H9 (cell line): Measurements from ENCODE around the gene HOGA1. TPM values are rescaled to one million over a fixed set of nuclear protein-coding genes. Genes with fewer than 3 reads are reported as not detected.

Experiments
- DNase-seq: peaks from one replicate; pipeline ENCODE4 v3.0.0-alpha.2; 2017
- H2AFZ ChIP-seq: one replicate; pipeline ENCODE4 v1.6.1; 2013; ENCODE audit warnings: mild to moderate bottlenecking, low read length, control low read depth, moderate library complexity
- H2AK5ac ChIP-seq: 2 replicates; pipeline ENCODE4 v1.6.1; 2013; ENCODE audit warnings: low read length, control low read depth, mixed read lengths; ENCODE audit not compliant: insufficient read length
- H2BK120ac ChIP-seq: one replicate; pipeline ENCODE4 v1.6.1; 2013; ENCODE audit warnings: low read depth, mild to moderate bottlenecking, low read length, control low read depth, inconsistent platforms; ENCODE audit not compliant: poor library complexity, severe bottlenecking
- H2BK12ac ChIP-seq: 2 replicates; pipeline ENCODE4 v1.6.1; 2013; ENCODE audit warnings: low read length, control low read depth, mixed read lengths, low read depth; ENCODE audit not compliant: insufficient read length
- H2BK15ac ChIP-seq: 2 replicates; pipeline ENCODE4 v1.6.1; 2013; ENCODE audit warnings: low read depth, low read length, control low read depth
- H2BK20ac ChIP-seq: one replicate; pipeline ENCODE4 v1.6.1; 2013; ENCODE audit warnings: low read depth, mild to moderate bottlenecking, low read length, control low read depth, inconsistent platforms; ENCODE audit not compliant: poor library complexity, severe bottlenecking
- H2BK5ac ChIP-seq: 2 replicates; pipeline ENCODE4 v1.6.1; 2013; ENCODE audit warnings: low read length, control low read depth, mixed read lengths; ENCODE audit not compliant: insufficient read length
- H3K14ac ChIP-seq: 2 replicates; pipeline ENCODE4 v1.6.1; 2013; ENCODE audit warnings: low read length, control low read depth; ENCODE audit not compliant: insufficient read depth
- H3K18ac ChIP-seq: 2 replicates; pipeline ENCODE4 v1.6.1; 2013; ENCODE audit warnings: low read depth, mild to moderate bottlenecking, mixed read lengths, low read length, control low read depth; ENCODE audit not compliant: insufficient read length
- H3K23ac ChIP-seq: 2 replicates; pipeline ENCODE4 v1.6.1; 2013; ENCODE audit warnings: low read length, control low read depth, mixed read lengths, low read depth; ENCODE audit not compliant: insufficient read length
- H3K23me2 ChIP-seq: 2 replicates; pipeline ENCODE4 v1.6.1; 2013; ENCODE audit warnings: low read depth, mild to moderate bottlenecking, mixed read lengths, low read length, control low read depth; ENCODE audit not compliant: insufficient read length, poor library complexity, severe bottlenecking
- H3K27ac ChIP-seq: 2 replicates; pipeline ENCODE4 v1.5.1; 2013; ENCODE audit warnings: low read length, control low read depth, mixed read lengths, low read depth; ENCODE audit not compliant: insufficient read length
- H3K27me3 ChIP-seq: 2 replicates; pipeline ENCODE4 v1.6.1; 2013; ENCODE audit warnings: low read length, control low read depth, inconsistent platforms; ENCODE audit not compliant: insufficient read depth
- H3K4ac ChIP-seq: 2 replicates; pipeline ENCODE4 v1.6.1; 2013; ENCODE audit warnings: low read depth, mild to moderate bottlenecking, control low read depth, inconsistent platforms, low read length, moderate library complexity
- H3K4me1 ChIP-seq: 2 replicates; pipeline ENCODE4 v1.6.1; 2013; ENCODE audit warnings: low read length, control low read depth, inconsistent platforms; ENCODE audit not compliant: insufficient read depth
- H3K4me2 ChIP-seq: 2 replicates; pipeline ENCODE4 v1.6.1; 2013; ENCODE audit warnings: low read length, control low read depth, mixed read lengths; ENCODE audit not compliant: insufficient read length, insufficient read depth
- H3K56ac ChIP-seq: 2 replicates; pipeline ENCODE4 v1.6.1; 2013; ENCODE audit warnings: low read depth, mild to moderate bottlenecking, mixed read lengths, low read length, control low read depth; ENCODE audit not compliant: insufficient read length
- H3K79me1 ChIP-seq: 2 replicates; pipeline ENCODE4 v1.6.1; 2013; ENCODE audit warnings: low read depth, mild to moderate bottlenecking, moderate library complexity, low read length, control low read depth, inconsistent platforms; ENCODE audit not compliant: insufficient read depth, poor library complexity, severe bottlenecking
- H3K79me2 ChIP-seq: 2 replicates; pipeline ENCODE4 v1.6.1; 2013; ENCODE audit warnings: low read length, control low read depth, inconsistent platforms; ENCODE audit not compliant: insufficient read depth
- H3K9ac ChIP-seq: 2 replicates; pipeline ENCODE4 v1.6.1; 2013; ENCODE audit warnings: low read length, control low read depth, mixed read lengths; ENCODE audit not compliant: insufficient read length; ENCODE audit errors: extremely low read depth
- H3K9me3 ChIP-seq: one replicate; pipeline ENCODE4 v1.6.1; 2013; ENCODE audit warnings: low read depth, low read length, inconsistent platforms; ENCODE audit not compliant: control insufficient read depth
- H3T11ph ChIP-seq: one replicate; pipeline ENCODE4 v1.6.1; 2013; ENCODE audit warnings: mild to moderate bottlenecking, low read length, control low read depth, inconsistent platforms
- H4K20me1 ChIP-seq: one replicate; pipeline ENCODE4 v1.6.1; 2013; ENCODE audit not compliant: control insufficient read depth, insufficient read length, insufficient read depth
- H4K5ac ChIP-seq: 2 replicates; pipeline ENCODE4 v1.6.1; 2013; ENCODE audit warnings: low read depth, mild to moderate bottlenecking, mixed read lengths, low read length, control low read depth; ENCODE audit not compliant: insufficient read length
- H4K8ac ChIP-seq: replicated peaks from 2 replicates; pipeline ENCODE4 v1.6.1; 2013; ENCODE audit warnings: low read length, control low read depth, mixed read lengths, low read depth; ENCODE audit not compliant: insufficient read length
- H4K91ac ChIP-seq: 2 replicates; pipeline ENCODE4 v1.6.1; 2013; ENCODE audit warnings: low read depth, mild to moderate bottlenecking, moderate library complexity, mixed read lengths, low read length, control low read depth; ENCODE audit not compliant: insufficient read length
- H3K27ac Mint-ChIP-seq, 3 experiments: 2 replicates in 2 of 3; 3 replicates in 1 of 3; pipeline ENCODE4 v1.8.0; 2020 to 2021; ENCODE audit warnings: mixed read lengths in 3 of 3, mild to moderate bottlenecking in 1 of 3, moderate library complexity in 1 of 3
- H3K27me3 Mint-ChIP-seq: 2 replicates; pipeline ENCODE4 v1.8.0; 2021; ENCODE audit warnings: low read depth, mild to moderate bottlenecking, moderate library complexity, mixed read lengths
- H3K36me3 Mint-ChIP-seq, 3 experiments: 2 replicates in 2 of 3; 3 replicates in 1 of 3; pipeline ENCODE4 v1.8.0; 2020 to 2021; ENCODE audit warnings: low read depth in 3 of 3, mixed read lengths in 3 of 3; ENCODE audit not compliant: insufficient read depth in 1 of 3
- H3K4me1 Mint-ChIP-seq, 2 experiments: 2 replicates each; pipeline ENCODE4 v1.8.0; 2020; ENCODE audit warnings: mixed read lengths in 2 of 2
- H3K4me3 Mint-ChIP-seq, 2 experiments: 2 replicates in 1 of 2; 3 replicates in 1 of 2; pipeline ENCODE4 v1.8.0; 2020 to 2021; ENCODE audit warnings: mild to moderate bottlenecking in 2 of 2, mixed read lengths in 2 of 2, moderate library complexity in 1 of 2
- H3K9me3 Mint-ChIP-seq, 2 experiments: 2 replicates in 1 of 2; 3 replicates in 1 of 2; pipeline ENCODE4 v1.8.0; 2020; ENCODE audit warnings: mild to moderate bottlenecking in 2 of 2, mixed read lengths in 2 of 2, moderate library complexity in 1 of 2
- CTCF ChIP-seq: fragments of 200-600 bp; sonication (generic); conservative IDR thresholded peaks from 3 replicates; pipeline ENCODE4 v1.8.0; 2021; ENCODE audit warnings: antibody characterized with exemption, mild to moderate bottlenecking
- WGBS: extraction: QIAGEN DNeasy Blood & Tissue Kit; methylation state at CpG from one replicate; pipeline ENCODE4 v1.1.7; 2013; ENCODE audit warnings: missing lambda C conversion rate, low lambda C conversion rate, mixed read lengths; ENCODE audit not compliant: insufficient read length; ENCODE audit errors: extremely low coverage; 5-methylcytosine and 5-hydroxymethylcytosine counted together
- total RNA-seq: library from RNA; stranded (reverse); gene quantifications from 2 replicates; pipeline ENCODE4 v1.2.1, GENCODE V29; 2021

The HOGA1 gene
- total RNA-seq, 1 experiment from 2014 or later = 0.79 TPM

GRCh38 chr10:97572214-97572989 lies 11.8 kb upstream of the HOGA1 start, which contains the start of gene ANKRD2:
Gene ANKRD2 (plus strand): TSS chr10:97572779. CDS start chr10:97572789, 10 bp downstream.
- H4K20me1 ChIP-seq = no peaks in the 10 kb centered on the region
- H2BK5ac ChIP-seq = no peak within 1 kb of the TSS
- no peak within 1 kb of the TSS for H2AK5ac ChIP-seq
- no peak within 1 kb of the TSS for H4K5ac ChIP-seq
- H3K27me3 Mint-ChIP-seq = no peaks in the 10 kb centered on the region
- H3K9me3 Mint-ChIP-seq = no peaks in the 10 kb centered on the region
- no peak within 1 kb of the TSS for H3K56ac ChIP-seq
- no peaks in the 10 kb centered on the region for H3K9me3 ChIP-seq
- H3K18ac ChIP-seq = no peak within 1 kb of the TSS
- H3K4me1 ChIP-seq = no peaks in the 10 kb centered on the region
- H3K14ac ChIP-seq = no peak within 1 kb of the TSS; the same call in 1 of the 2 replicates
- no peak within 1 kb of the TSS for H3T11ph ChIP-seq
- H2BK12ac ChIP-seq = no peak within 1 kb of the TSS
- no peak within 1 kb of the TSS for H4K91ac ChIP-seq
- peaks cover 11 to 13% of the 10 kb centered on the region in 2 experiments for H3K4me1 Mint-ChIP-seq
- H3K79me2 ChIP-seq = no peaks in the 10 kb centered on the region
- H3K79me1 ChIP-seq = no peaks in the 10 kb centered on the region
- DNase-seq = peak; percentile 92
- H2BK15ac ChIP-seq = no peak within 1 kb of the TSS
- H2BK120ac ChIP-seq = no peak within 1 kb of the TSS
- no peak within 1 kb of the TSS for H3K9ac ChIP-seq
- WGBS = no CpG with 5 or more reads among the region's 16 CpGs
- no peak within 1 kb of the TSS for H4K8ac ChIP-seq
- H3K23me2 ChIP-seq = no peaks in the 10 kb centered on the region
- no peak within 1 kb of the TSS for H2BK20ac ChIP-seq
- no peak within 1 kb of the TSS for H3K4ac ChIP-seq
- TF ChIP-seq CTCF = peak; percentile 93
- H3K4me2 ChIP-seq = no peak within 1 kb of the TSS
- peak within 1 kb of the TSS in 2 of 3 experiments; percentile 66 to 79; a peak in 3 of 7 replicates for H3K27ac Mint-ChIP-seq
- no peak within 1 kb of the TSS for H2AFZ ChIP-seq
- peaks cover 0 to 12% (median 0%) of the 10 kb centered on the region in 3 experiments; a peak in 3 of 7 replicates for H3K36me3 Mint-ChIP-seq
- no peak within 1 kb of the TSS; a peak in 1 of 5 replicates for H3K4me3 Mint-ChIP-seq
- no peak within 1 kb of the TSS for H3K23ac ChIP-seq
- H3K27ac ChIP-seq = no peak within 1 kb of the TSS
- no peaks in the 10 kb centered on the region for H3K27me3 ChIP-seq
